NCI-H345 treated with DMSO at 0.1 percent for 48 hours (cell line): Measurements from ENCODE around the gene PRKAB2.
A peak's percentile ranks its signal among the peaks of the same experiment; 100 is the strongest.
"Not testable (repeated sequence)": the region's sequence is repeated elsewhere in the genome, so short reads cannot be mapped to it uniquely, and the experiment has no call there.

Source experiments
- DNase-seq: peaks from one replicate; lab custom pipeline; 2025; ENCODE audit not compliant: unreplicated experiment; lab: John Stamatoyannopoulos, UW

PRKAB2 gene

DNA sequence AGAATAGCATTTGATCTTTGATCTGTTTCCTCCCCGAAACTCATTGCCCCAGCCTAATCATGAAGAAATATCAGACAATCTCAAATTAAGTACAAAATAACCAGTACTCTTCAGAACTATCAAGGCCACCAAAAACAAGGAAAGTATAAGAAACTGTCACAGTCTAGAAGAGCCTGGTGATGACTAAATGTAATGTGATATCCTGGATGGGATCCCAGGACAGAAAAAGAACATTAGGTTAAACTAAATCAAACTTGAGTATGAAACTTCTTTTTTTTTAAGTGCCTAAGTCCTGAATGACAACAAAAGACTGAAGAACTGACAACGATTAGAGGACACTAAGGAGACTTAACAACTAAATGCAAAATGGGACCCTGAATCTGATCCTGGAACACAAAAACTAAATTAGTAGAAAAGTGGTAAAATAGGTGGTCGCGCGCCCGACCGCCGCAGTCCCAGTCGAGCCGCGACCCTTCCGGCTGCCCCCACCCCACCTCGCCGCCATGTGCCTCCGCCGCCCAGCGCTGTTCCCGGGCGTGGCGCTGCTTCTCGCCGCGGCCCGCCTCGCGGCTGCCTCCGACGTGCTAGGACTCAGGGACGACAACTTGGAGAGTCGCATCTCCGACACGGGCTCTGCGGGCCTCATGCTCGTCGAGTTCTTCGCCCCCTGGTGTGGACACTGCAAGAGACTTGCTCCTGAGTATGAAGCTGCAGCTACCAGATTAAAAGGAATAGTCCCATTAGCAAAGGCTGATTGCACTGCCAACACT, 5.5 kb upstream of the PRKAB2 start:
- no peak for DNase-seq

DNA sequence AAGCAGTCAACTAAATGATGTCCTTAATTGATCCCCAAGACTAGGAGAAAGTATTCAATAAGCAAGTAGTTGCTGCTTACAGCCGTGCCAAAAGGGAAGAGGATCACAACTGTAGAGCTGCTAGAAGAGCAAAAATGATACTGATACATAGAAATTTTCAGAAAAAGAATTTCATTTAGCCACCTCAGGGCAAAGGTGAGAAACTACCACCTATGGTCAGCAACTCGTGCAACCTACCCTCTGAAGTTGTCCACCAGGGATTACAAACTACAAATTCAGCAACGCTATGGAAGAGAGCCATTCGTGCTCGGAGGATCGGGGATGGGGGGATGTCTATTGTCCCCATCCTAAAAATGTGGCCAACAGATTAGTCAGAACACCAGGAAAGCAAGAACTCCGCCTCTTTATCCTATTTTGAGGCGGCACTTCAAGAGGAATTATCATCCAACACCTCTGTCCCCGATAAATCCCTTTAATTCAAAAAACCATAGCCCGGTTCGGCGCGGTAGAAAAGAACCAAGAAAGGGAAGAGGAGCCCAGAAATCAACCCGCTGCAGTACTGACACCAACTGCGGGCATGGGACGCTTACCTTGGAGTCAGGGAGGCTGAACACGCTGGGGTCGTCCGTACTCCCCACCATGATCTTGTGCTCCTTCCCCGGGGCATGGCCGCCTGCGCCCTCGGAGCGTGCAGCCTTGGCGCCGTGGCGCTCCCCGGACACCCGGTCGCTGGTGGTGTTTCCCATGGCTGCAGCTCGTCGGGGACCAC, 687 bp downstream of the PRKAB2 start:
- no peak for DNase-seq

DNA sequence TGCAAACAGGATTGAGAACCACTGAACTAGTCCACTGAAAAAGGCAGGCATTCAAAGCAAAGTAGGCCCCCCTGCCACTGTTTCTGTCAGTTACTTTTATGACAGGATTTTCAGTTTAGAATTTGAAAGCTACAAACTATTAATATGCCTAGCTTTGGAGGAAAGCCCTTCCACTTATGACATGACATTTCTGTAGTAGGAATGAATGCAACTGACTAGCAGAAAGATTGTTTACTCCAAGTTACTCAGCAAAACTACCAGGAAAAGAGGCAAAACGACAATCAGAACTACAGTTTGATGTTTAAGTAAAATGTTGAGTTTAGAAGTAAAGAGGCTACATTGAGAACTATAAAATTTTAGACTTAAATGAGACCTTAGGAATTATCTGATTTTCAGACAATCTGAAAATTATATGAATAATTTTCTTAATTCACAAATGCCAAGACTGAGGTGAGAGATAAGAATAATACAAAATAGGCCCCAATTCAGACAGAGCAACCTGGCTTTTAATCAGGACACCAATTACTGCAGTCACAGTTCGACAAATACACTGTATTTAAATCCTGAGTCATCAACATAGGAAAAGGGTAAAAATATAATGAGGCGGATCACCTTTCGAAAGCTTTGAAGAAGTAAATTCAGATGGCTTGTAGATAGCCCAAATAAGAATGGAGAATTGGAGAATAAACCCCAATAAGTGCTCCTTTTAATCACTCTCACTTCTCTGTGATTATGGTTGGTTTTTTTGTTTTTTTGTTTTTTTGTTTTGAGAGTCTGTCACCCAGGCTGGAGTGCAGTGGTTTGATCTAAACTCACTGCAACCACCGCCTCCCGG, 2.2 kb downstream of the PRKAB2 start:
- no peak for DNase-seq

DNA sequence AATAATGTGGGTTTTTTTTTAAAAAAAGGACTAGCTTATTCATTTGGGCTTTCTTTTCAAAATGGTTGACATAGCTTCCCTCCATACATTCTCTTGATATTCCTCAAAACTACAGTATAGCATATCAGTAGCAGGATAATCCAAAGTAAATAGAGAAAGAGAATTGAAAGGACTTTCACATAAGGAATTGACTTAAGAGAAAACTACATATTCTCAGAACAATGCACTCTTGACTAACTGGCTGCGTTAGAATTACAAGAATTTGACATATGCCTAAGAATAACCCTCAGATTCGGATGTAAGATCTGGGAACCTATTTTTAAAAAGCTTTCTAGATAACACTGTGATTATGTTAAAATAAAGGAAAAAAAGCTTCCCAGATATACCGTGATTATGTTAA, 3.1 kb downstream of the PRKAB2 start:
- no peak for DNase-seq

DNA sequence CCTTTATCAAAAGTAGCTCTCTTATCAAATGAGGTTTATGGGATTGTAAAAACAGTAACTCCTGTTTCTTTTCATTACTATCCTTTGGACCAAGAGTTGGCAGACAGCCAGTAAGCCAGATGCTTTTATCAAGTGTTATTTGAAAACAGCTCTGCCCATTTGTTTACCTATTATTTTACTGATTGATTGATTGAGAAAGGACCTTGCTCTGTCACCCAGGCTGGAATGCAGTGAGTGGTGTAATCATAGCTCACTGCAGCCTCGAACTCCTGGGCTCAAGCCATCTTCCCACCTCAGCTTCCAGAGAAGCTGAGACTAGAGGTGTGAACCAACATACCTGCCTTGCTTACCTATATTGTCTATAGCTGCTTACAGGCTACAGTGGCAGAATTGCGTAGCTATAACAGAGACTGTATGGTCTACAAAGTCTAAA, 3.6 kb downstream of the PRKAB2 start:
- peak; percentile 49 for DNase-seq

DNA sequence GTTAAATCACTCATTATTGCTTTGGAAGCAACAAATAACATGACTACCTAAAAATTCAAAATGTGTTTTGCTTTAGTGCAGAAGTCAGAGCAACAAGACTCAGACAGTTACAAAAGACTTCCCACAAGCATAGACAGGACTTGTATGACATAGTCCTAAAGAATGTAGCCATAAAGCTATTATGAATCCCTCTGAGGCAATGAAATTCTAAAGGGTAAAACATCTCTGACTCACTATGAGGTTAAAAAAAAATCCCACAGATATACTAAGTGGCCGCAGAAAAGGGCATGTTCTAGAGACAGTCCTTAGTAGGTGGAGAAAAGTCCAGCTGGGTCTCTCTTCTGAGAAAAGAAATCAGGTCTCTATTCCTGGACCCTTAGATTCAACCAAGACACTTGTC, 4.9 kb downstream of the PRKAB2 start:
- no peak for DNase-seq

DNA sequence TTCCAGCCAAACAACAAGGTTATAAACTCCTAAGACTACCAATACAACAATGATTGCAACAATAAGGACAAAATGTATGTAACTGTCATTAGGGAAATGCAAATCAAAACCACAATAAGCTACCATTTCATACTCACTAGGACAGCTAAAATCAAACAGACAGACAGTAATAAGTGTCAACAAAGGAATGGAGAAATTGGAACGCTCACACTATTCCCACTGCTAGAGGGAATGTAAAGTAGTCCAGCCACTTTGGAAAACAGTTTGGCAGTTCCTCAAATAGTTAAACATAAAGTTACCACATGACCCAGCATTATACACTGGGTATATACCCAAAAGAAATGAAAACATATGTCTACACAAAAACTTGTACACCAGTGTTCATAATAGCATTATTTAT, 9.3 kb downstream of the PRKAB2 start:
- no peak for DNase-seq

DNA sequence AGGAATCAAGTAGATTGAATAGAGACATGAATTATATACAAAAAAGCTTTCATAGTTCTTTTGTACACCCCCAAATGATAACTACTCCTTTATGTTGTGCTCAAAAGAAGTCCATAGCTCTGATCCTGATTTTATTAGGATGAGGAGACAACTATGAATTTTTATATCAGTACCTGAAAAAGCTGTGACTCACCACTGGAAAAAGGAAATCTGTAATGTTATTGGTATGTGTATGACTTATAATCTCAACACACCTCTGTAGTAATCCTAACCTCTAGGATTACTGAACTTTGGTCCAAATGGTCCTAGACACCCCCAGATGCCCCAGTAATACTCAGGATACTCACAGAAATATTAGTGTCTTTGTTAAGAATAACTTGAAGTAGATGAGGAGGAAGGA, 10.2 kb downstream of the PRKAB2 start:
- no peak for DNase-seq

DNA sequence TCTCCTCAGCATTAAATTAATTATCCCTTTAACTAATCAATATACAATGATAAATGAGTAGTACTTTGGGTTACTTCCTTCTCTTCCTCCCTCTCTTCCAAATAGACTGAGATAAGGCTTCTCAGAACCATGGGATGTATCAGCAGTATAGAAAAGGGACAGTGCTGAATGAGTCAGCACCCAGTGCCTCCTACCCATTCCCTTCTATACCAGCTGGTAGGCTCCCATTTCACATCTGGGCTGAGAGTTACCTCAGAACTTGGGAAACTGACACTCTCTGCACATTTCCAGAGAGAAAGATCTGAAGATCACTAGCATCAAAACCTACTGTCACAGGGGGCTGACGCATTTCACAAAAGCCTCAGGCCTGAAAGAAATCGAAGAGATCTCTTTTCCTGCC, 15.2 kb downstream of the PRKAB2 start:
- DNase-seq = not testable (repeated sequence)

DNA sequence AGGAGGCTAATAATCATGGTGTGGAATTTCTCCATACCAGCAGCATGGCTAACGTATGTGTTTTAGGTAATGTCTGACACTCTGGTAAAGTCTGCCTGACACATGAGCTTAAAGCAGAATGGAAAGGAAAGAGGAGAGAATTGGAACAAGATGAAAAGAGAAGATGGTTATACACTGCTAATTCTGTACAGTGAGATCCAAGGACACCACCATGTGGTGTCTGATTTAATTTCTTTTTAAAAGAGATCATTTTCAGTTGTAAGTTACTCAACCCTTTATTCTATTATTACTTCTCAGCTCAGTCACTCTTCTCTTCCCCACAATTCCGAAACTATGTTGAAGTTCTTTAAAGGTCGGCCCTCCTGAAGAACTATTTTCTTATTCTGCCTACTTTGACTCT, 15.6 kb downstream of the PRKAB2 start:
- DNase-seq = no peak

DNA sequence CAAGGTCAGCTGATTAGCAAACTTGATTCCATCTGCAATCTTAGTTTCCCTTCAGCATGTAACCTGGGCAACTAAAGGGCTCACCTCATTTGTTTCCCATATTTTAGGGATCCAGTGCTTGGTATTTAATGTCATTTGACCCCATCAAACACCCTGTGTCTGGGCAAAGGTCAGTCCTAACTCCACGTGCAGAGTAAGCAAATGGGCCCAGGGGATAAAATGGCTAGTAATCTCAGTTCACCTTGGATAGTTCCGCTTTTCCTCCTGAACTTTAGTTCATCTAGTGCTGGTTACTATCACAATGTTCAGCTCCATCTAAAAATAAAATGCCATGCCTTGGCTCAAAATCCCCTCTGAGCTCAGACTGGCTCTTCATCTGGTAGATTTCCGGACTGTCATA, 19.5 kb downstream of the PRKAB2 start:
- DNase-seq = no peak

DNA sequence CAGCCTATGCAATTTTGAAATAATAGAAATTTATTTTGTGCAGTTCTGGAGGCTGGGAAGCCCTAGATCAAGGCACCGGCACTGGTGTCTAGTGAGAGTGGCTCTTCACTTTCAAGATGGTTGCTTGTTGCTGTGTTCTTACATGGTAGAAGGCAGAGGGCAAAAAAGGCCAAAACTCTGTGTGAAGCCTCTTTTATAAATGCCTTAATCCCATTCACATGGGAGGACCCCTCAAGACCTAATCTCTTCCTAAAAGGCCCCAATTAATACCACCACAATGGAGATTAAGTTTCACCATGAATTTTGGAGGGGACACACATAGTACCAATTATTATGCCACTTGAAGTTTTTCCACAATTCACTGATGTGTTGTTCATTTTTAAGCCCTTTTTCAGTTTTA, 21.0 kb downstream of the PRKAB2 start:
- DNase-seq = no peak

DNA sequence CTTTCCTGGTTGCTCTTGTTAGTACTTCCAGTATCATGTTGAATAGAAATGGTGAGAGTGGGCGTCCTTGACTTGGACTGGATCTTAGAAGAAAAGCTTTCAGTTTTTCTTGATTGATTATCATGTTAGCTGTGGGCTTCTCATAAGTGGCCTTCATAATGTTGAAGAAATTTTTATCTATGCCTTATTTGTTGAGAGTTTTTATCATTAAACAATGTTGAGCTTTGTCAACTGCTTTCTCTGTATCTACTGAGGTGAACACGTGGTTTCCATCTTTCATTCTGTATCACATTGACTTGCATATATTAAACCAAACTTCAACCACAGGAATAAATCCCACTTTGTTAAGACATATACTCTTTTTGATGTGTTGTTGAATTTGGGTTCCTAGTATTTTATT, 29.4 kb downstream of the PRKAB2 start:
- DNase-seq = no peak

DNA sequence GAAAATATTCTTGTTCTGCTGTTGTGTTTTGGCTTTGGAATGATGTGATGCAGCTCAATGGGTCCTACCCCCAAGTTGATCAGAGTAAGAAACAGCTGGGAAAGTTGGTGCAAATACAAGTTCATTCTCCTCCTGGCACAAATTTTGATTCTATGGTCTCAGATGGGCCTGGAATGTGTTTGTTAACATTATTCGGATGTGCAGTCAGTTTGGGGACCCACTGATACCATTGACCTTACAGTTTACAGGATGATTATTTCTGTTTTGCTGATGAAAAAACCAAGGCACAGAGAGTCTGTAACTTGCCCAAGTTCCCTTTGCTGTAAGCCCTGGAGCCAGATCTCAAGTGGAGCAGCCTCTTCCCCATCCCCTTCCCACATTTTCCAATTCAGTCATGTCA, 41.5 kb downstream of the PRKAB2 start:
- not testable (repeated sequence) for DNase-seq

DNA sequence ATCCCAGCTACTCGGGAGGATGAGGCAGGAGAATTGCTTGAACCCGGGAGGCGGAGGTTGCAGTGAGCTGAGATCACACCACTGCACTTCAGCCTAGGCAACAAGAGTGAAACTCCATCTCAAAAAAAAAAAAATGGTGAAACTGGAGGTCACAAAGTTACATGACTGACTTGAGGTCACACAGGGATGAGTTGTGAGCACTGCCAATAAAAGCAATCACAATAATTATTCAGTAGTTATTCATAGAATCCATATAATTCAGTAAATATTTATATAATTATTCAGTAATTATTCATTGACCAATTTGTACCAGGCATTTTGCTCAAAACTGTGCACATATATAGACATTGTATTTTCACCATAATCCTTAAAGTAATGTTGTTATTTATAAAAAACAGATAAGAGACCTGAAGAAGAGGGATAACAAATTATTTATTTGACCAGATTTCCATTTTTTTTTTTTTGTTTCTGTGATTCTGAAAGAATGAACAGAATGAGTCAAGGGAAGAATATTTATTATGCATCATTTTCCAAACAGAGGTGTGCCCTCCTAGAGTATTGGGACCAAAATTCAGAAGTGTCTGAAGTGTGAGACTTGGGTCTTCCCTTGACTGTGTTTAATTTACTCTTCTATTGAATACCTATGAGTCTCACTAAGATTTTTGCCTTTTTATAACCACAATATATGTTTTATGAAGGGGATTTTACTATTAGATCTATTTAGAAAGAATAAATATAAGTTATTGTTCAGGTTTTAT, 43.0 kb downstream of the PRKAB2 start:
- DNase-seq = no peak

DNA sequence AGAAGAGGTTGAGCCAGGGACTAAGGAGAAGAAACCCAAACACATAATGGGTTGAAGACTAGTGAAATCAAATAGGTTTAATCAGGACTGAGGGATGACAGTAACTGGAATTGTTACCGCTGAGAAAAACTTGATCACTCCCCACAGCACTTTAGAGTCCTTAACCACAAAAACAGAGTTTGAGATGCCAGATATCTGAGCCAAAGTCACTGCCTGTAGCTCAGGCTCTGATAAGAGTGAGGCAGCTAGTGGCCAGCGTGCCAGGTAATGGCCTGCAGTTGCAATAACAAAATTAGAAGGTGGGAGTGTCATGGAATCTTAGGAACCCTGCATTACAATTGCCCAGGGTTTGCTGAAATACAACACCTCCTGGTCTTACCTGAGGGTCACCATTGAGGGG, 48.0 kb downstream of the PRKAB2 start:
- no peak for DNase-seq

DNA sequence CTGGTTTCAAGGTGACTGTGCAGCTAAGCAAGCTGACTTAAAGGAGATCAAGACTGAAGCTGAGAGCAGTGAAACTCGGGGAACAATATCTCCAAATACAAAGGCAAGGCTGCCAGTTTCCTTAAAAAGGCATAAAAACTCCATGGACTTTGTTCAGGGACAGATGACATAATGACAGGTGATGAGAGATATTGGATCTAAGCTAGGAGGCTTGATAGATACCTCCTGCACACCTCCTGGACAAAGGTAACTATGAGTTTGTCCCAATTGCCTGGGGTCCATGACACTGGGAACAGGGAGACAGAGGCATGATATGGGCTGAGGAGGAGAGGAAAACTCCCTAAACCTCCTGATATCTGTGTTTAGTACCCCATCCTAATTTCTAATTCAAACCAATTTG, 55.2 kb downstream of the PRKAB2 start:
- DNase-seq = no peak

DNA sequence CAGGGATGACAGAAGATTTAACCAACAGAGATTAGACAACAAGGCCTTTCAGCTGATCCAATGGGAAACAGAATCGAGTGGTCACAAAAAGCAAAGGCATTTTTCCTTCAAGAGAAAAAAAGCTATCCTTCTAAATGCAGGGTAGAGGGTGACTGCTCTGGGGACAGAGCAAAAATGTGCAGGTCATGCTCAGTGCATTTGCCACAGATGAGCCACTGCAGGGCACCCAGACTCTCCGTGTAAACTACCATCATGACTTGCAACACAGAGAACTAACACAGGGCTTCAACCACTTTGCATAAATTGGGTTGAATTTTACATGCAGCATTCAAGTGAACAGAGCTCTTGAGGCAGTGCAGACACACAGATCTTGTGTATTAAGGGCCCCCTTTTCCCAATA, 56.8 kb downstream of the PRKAB2 start:
- no peak for DNase-seq

DNA sequence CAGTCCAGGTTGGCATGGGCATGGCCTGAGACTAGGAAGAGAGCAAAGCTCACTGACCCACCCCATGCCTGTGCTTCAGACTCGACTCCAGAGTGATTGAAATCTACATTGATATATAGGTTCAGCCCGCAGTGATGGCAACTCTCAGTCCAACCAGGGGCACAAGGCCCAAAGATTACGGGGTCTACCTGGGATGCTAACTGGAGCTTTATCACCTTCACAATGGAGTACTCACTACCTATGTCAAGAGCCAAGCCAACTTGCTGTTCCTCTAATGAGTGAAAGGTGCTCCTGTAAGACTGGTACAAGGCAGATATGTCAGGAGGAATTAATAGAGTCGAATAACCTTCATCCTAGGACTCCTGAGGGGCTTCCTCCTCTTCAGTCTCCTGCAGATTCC, 57.2 kb downstream of the PRKAB2 start:
- DNase-seq = not testable (repeated sequence)

DNA sequence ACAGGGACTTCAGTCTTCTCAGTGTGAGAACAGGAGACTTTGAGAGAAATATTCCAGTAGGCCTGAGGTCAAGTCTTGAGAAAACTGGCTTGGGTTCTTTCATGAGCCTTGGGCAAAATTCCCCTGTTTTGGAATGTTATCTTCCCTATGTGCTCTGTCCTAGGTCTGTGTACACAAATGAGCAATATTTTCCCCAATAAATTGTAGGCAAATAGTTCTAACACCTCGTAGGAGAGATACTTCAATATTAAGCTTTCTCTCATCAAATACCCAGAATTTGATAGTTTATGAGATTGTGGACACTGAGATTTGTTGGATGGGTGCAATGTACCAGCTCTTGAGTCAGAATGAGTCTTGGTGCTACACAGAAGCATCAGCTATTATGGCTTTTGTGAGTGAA, 57.9 kb downstream of the PRKAB2 start:
- not testable (repeated sequence) for DNase-seq
